Neuronal stem cell (in vitro differentiated cells): ENCODE measurements around the gene TICAM1.

Source experiments
- DNase-seq: peaks from one replicate; pipeline ENCODE4 v3.0.0-alpha.2; 2013; ENCODE audit warnings: low spot score
- H2AFZ ChIP-seq: one replicate; pipeline ENCODE4 v1.6.1; 2013; ENCODE audit warnings: mild to moderate bottlenecking, low read length, inconsistent platforms
- H2AK5ac ChIP-seq: 2 replicates; pipeline ENCODE4 v1.6.1; 2013; ENCODE audit warnings: low read depth, mild to moderate bottlenecking, inconsistent platforms, low read length, moderate library complexity, mixed read lengths
- H2BK120ac ChIP-seq: 2 replicates; pipeline ENCODE4 v1.6.1; 2013; ENCODE audit warnings: low read depth, mild to moderate bottlenecking, inconsistent platforms, low read length, moderate library complexity, mixed read lengths
- H2BK12ac ChIP-seq: one replicate; pipeline ENCODE4 v1.6.1; 2013; ENCODE audit warnings: low read length, inconsistent platforms
- H2BK15ac ChIP-seq: 2 replicates; pipeline ENCODE4 v1.6.1; 2013; ENCODE audit warnings: mild to moderate bottlenecking, low read length, inconsistent platforms, mixed read lengths
- H2BK5ac ChIP-seq: one replicate; pipeline ENCODE4 v1.6.1; 2013; ENCODE audit warnings: inconsistent platforms, mild to moderate bottlenecking, low read length, moderate library complexity
- H3K14ac ChIP-seq: one replicate; pipeline ENCODE4 v1.6.1; 2013; ENCODE audit warnings: low read length, inconsistent platforms
- H3K18ac ChIP-seq: 2 replicates; pipeline ENCODE4 v1.6.1; 2013; ENCODE audit warnings: low read length, inconsistent platforms
- H3K23ac ChIP-seq: 2 replicates; pipeline ENCODE4 v1.6.1; 2013; ENCODE audit warnings: low read depth, mild to moderate bottlenecking, mixed read lengths, low read length, inconsistent platforms; ENCODE audit not compliant: poor library complexity
- H3K27ac ChIP-seq: replicated peaks from 3 replicates; pipeline ENCODE4 v1.5.1; 2013; ENCODE audit warnings: low read length, inconsistent platforms
- H3K27me3 ChIP-seq, 3 experiments: 2 replicates each; pipeline ENCODE4 v1.6.1; 2013; ENCODE audit warnings: low read length in 3 of 3, mild to moderate bottlenecking in 2 of 3, inconsistent platforms in 1 of 3, low read depth in 1 of 3, mixed read lengths in 1 of 3, moderate library complexity in 1 of 3; ENCODE audit not compliant: control insufficient read depth in 3 of 3, insufficient read depth in 3 of 3
- H3K36me3 ChIP-seq, 2 donors: replicated peaks in 1 of 2; 2 replicates each; pipeline ENCODE4 v1.6.1; 2013; ENCODE audit warnings: low read length in 2 of 2; ENCODE audit not compliant: control insufficient read depth in 2 of 2, insufficient read depth in 2 of 2
- H3K4ac ChIP-seq: 2 replicates; pipeline ENCODE4 v1.6.1; 2013; ENCODE audit warnings: inconsistent platforms, mild to moderate bottlenecking, low read length, moderate library complexity
- H3K4me1 ChIP-seq, 2 donors: 1 replicate in 1 of 2; 2 replicates in 1 of 2; pipeline ENCODE4 v1.6.1; 2013; ENCODE audit warnings: low read length in 2 of 2, low read depth in 1 of 2; ENCODE audit not compliant: control insufficient read depth in 2 of 2, insufficient read depth in 1 of 2
- H3K4me2 ChIP-seq: one replicate; pipeline ENCODE4 v1.6.1; 2013; ENCODE audit warnings: mild to moderate bottlenecking, low read length, inconsistent platforms; ENCODE audit not compliant: insufficient read depth, poor library complexity, severe bottlenecking
- H3K4me3 ChIP-seq, 2 donors: 2 replicates each; pipeline ENCODE4 v1.5.1; 2013; ENCODE audit warnings: low read length in 2 of 2, mild to moderate bottlenecking in 2 of 2, inconsistent platforms in 1 of 2, moderate library complexity in 1 of 2
- H3K79me1 ChIP-seq: one replicate; pipeline ENCODE4 v1.6.1; 2013; ENCODE audit warnings: low read depth, mild to moderate bottlenecking, inconsistent platforms, low read length, moderate library complexity
- H3K9ac ChIP-seq: one replicate; pipeline ENCODE4 v1.6.1; 2013; ENCODE audit warnings: mild to moderate bottlenecking, low read depth, low read length, inconsistent platforms; ENCODE audit not compliant: poor library complexity
- H3K9me3 ChIP-seq, 2 donors: replicated peaks in 1 of 2; 2 replicates each; pipeline versions ENCODE3 to v1.6.1; 2013; ENCODE audit warnings: low read length in 2 of 2, mild to moderate bottlenecking in 2 of 2, inconsistent platforms in 1 of 2, low read depth in 1 of 2, mixed read lengths in 1 of 2, moderate library complexity in 1 of 2; ENCODE audit not compliant: control insufficient read depth in 2 of 2, insufficient read depth in 1 of 2
- H4K8ac ChIP-seq: one replicate; pipeline ENCODE4 v1.6.1; 2013; ENCODE audit warnings: low read depth, mild to moderate bottlenecking, inconsistent platforms, low read length, moderate library complexity
- H4K91ac ChIP-seq: one replicate; pipeline ENCODE4 v1.6.1; 2013; ENCODE audit warnings: low read length, low read depth, mild to moderate bottlenecking, inconsistent platforms; ENCODE audit not compliant: poor library complexity
- WGBS, 2 donors: extraction: QIAGEN DNeasy Blood & Tissue Kit; methylation state at CpG; one replicate each; pipeline ENCODE4 v1.1.7; 2013; ENCODE audit warnings: missing lambda C conversion rate in 2 of 2, mixed read lengths in 1 of 2; ENCODE audit not compliant: insufficient read length in 2 of 2, insufficient replicate concordance in 1 of 2; ENCODE audit errors: extremely low coverage in 2 of 2; 5-methylcytosine and 5-hydroxymethylcytosine counted together
- small RNA-seq: library from polyadenylated mRNA; stranded (forward); fragments of <200 nt; extraction: miRNeasy Mini kit (QIAGEN cat#:217004); gene quantifications from one replicate; pipeline ENCODE3, GENCODE V24; 2013; ENCODE audit not compliant: insufficient read depth

The TICAM1 gene

DNA sequence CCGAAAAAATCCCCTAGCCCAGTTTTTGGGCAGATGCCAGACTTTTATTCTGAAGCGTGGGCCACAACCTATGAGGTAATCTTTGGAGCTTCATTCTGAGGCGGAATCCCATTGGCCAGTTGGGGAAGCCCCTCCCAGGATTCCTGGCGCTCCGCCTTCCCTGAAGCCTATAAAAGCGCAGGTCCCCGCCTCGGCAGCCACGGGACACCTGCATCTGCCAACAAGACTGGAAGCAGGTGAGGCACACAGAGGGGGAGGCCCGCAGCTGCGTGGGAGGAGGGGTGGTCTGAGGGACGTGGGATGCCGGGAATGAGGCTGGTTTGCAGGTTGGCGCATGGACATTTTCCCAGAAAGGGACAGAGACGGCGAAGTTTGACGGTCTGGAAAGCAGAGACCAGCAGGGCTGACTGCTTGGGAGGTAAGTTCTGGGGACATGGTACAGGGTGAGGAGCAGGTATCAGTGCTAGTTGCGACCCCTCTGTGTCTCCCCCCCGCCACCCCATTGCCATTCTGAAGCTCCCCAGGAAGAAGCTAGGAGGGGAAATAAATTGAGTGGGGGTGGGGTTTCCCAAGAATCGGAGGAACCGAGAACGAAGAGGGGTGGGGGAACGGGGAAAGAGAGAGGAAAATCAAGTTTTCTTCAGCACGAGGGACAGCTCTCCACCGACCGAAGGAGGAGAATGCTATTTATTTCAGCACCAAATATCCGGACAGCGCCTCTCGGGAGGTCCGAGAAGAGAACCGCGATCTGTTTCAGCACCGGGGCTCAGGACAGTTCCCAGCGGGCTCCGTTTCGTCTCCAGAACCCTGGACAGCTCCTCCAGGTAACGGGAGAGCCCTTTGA, 62.4 kb downstream of the TICAM1 start:
- H2BK15ac ChIP-seq, result no peak overlapping the region
- no peak overlapping the region for H2AFZ ChIP-seq
- no peaks in the 10 kb centered on the region for H3K9me3 ChIP-seq
- no peak overlapping the region for H3K4me3 ChIP-seq
- H4K8ac ChIP-seq, result no peak overlapping the region
- H2BK5ac ChIP-seq, result no peak overlapping the region
- no peak overlapping the region for H4K91ac ChIP-seq
- no peaks in the 10 kb centered on the region for H3K36me3 ChIP-seq
- H3K27ac ChIP-seq, result no peak overlapping the region
- H2BK12ac ChIP-seq, result no peak overlapping the region
- H2AK5ac ChIP-seq, result no peak overlapping the region
- no peak overlapping the region for H3K9ac ChIP-seq
- peak overlapping the region; percentile 39 for H3K4me2 ChIP-seq
- H3K14ac ChIP-seq, result no peak overlapping the region
- H2BK120ac ChIP-seq, result no peak overlapping the region
- peak overlapping the region; percentile 50 for H3K23ac ChIP-seq
- H3K27me3 ChIP-seq, result peaks cover 0 to 6% (median 4%) of the 10 kb centered on the region in 3 experiments
- WGBS, 2 donors, result no CpG with 5 or more reads among the region's 37 CpGs
- peak; percentile 97 for DNase-seq
- H3K4me1 ChIP-seq, result peaks cover 0 to 4% of the 10 kb centered on the region in 2 donors
- no peak overlapping the region for H3K18ac ChIP-seq
- no peak overlapping the region for H3K4ac ChIP-seq
- no peaks in the 10 kb centered on the region for H3K79me1 ChIP-seq

Small RNA genes within 50 kb of the gene (small RNA-seq; reads per million reads assigned to genes)
- gene MIR7-3, result 39.0 reads per million, percentile 91 among the genes with 10 or more reads in this experiment
